HG02610 (cell line): ENCODE data around the gene EVI5.
A peak's percentile ranks its signal among the peaks of the same experiment; 100 is the strongest.

Experiments used
- ATAC-seq: cut with Tn5 transposase; IDR thresholded peaks from one replicate; pipeline ENCODE4 v1.9.1; 2021; ENCODE audit warnings: mild to moderate bottlenecking, moderate library complexity; ENCODE audit not compliant: unreplicated experiment

Gene EVI5

GRCh38 chr1:92465256-92465647 lies 319.7 kb downstream of the EVI5 start:
- ATAC-seq, result no peak

DNA sequence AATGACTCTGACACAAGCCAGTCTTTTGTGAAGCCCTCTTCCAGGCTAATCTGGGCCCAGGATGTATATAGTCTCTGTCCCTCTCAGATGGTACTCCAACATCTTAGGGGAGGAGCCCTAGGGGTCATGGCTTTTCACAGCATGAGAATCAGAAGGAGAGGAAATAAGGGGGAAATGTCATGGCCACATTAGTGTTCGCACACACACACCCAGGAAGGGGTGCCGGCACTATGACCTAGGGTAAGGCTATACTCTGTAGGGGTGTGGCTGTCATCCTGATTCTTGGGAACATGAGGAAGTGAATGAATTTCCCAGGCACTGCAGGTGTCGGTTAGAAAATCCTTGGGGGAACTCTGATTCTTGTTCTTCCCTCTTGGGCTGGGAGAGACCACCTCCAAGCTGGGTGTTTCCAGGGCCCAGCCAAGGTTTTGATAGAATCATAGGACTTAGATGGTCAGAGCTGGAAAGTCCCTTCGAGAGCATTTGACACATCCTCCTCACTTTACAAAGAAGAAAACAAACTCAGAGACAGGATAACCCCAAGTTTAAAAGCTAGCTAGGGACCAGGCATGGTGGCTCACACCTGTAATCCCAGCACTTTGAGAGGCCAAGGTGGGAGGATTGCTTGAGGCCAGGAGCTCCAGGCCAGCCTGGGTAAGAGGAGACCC lies 320.2 kb downstream of the EVI5 start:
- ATAC-seq, result no peak

DNA sequence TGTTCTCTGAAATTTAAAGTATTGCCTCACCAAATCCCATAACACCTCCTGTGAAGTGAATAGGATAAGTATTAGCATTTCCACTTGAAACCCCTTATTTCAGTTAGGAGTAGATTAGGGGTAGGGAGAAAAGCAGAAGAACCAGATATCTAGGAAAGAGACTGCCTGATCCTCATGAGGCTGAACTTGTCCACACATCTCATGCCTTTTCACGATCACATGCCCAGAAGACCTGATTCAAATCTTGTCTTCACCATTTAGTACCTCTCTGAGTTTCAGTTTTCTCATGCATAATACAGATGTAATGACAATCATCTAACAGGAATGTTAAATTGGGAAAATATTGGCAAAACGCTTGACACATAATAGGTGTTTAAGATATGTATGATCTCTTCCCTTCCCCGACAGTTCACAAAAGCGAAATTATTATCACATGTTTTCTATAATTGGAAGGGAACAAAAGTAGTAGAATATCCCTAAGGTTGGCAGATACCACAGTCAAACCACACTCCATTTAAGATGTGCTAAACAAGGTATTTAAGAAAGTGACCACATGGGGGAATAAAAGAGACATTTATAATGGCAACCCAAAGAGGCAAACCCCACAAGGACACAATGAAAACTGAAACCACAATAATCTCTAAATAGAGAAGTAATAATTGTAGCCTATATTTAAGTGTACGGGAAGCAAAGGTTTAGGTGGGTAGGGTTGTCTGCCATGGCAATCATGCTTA lies 323.4 kb downstream of the EVI5 start:
- peak; percentile 68 for ATAC-seq

DNA sequence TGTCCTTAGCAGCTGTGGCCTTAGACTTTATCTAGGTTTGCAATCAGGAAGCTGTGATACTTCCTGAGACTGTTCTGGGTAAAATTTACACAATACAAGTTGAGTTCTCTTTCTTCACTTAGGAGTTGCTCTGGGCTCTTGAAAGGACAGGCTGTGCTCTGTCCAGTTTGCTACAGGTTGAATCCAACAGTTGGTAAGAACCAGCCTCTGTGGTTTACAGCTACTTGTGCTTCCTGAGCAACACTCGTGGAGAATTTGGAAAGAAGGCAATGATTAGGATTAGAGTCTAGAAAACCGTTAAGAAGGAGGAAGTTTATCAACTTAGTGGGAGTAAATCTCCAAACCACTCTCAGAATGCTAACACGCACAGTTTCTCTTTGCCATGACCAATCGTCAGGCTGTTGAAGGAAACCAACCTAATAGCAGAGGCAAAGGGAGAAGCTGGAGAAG lies 325.0 kb downstream of the EVI5 start:
- ATAC-seq, result no peak
